Stimulated activated naive CD8-positive, alpha-beta T cell treated with anti-CD3 and anti-CD28 coated beads, Interleukin-15, Interleukin-2, amounts not matched to agents 100 ng/mL and 50 ng/mL, for 24 hours (primary cell): Measurements from ENCODE around the gene SLC35E2B.
"Not testable (repeated sequence)": the region's sequence is repeated elsewhere in the genome, so short reads cannot be mapped to it uniquely, and the experiment has no call there.

Source experiments
- H3K27ac Mint-ChIP-seq: one replicate; pipeline ENCODE4 v1.8.0; 2021; ENCODE audit warnings: mild to moderate bottlenecking, mixed read lengths
- H3K27me3 Mint-ChIP-seq: one replicate; pipeline ENCODE4 v1.8.0; 2021; ENCODE audit warnings: mixed read lengths
- H3K36me3 Mint-ChIP-seq: one replicate; pipeline ENCODE4 v1.8.0; 2021; ENCODE audit warnings: low read depth, mixed read lengths
- H3K4me1 Mint-ChIP-seq: one replicate; pipeline ENCODE4 v1.8.0; 2021; ENCODE audit warnings: low read depth, mixed read lengths
- H3K4me3 Mint-ChIP-seq: one replicate; pipeline ENCODE4 v1.8.0; 2021; ENCODE audit warnings: mild to moderate bottlenecking, mixed read lengths
- H3K9me3 Mint-ChIP-seq: one replicate; pipeline ENCODE4 v1.8.0; 2021; ENCODE audit warnings: mixed read lengths

SLC35E2B gene

GRCh38 chr1:1715109-1715883, 22.7 kb upstream of the SLC35E2B start:
- not testable (repeated sequence) for H3K4me3 Mint-ChIP-seq, H3K4me1 Mint-ChIP-seq, H3K27ac Mint-ChIP-seq, H3K9me3 Mint-ChIP-seq, H3K27me3 Mint-ChIP-seq
- H3K36me3 Mint-ChIP-seq = peaks cover 59% of the 10 kb centered on the region

- not testable (repeated sequence) for H3K27ac Mint-ChIP-seq, H3K4me1 Mint-ChIP-seq, H3K4me3 Mint-ChIP-seq, H3K27me3 Mint-ChIP-seq, H3K9me3 Mint-ChIP-seq
- peaks cover 10% of the 10 kb centered on the region for H3K36me3 Mint-ChIP-seq
Measured at GRCh38 chr1:1707897-1708296, 15.3 kb upstream of the SLC35E2B start.

- H3K36me3 Mint-ChIP-seq, H3K4me1 Mint-ChIP-seq, H3K4me3 Mint-ChIP-seq, H3K27me3 Mint-ChIP-seq, H3K9me3 Mint-ChIP-seq, H3K27ac Mint-ChIP-seq: not testable (repeated sequence)
Measured at GRCh38 chr1:1707241-1707640, 14.6 kb upstream of the SLC35E2B start.

DNA sequence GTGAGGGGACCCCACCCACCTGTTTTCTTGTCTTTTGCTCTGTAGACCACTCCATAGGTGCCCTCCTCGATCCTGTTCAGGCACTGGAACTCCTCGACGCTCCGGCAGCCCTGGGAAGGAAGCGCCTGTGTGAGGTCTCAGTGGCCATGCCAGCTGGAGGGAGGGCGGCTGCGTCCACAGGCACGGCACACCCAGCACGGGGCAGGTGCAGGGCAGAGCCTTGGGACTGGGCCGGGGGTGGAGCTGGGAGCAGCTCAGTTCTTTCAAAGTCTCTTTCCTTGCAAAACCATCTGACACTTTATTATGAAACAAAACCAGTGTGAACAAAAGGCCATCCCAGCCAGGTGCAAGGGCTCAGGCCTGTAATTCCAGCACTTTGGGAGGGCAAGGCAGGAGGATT, 13.0 kb upstream of the SLC35E2B start:
- not testable (repeated sequence) for H3K27me3 Mint-ChIP-seq, H3K36me3 Mint-ChIP-seq, H3K27ac Mint-ChIP-seq, H3K9me3 Mint-ChIP-seq, H3K4me3 Mint-ChIP-seq, H3K4me1 Mint-ChIP-seq

- H3K36me3 Mint-ChIP-seq, H3K27ac Mint-ChIP-seq, H3K4me1 Mint-ChIP-seq, H3K4me3 Mint-ChIP-seq, H3K27me3 Mint-ChIP-seq, H3K9me3 Mint-ChIP-seq: not testable (repeated sequence)
Measured at GRCh38 chr1:1704284-1704957, 11.8 kb upstream of the SLC35E2B start.

DNA sequence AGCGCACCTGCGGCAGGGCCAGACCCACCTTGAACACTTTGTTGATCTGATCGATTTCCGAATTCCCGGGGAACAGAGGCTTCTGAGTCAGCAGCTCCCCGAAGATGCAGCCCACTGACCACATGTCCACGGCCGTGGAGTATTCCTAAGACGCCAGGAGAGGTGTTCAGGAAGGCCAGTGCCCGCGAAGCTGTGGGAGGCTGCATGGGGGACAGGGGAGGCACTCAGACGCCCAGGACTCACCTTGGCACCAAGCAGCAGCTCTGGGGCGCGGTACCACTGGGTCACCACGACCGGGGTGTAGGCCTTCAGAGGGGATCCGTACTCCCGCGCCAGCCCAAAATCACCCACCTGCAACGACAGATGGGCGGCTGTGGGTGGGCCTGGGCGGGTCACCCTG, 11.2 kb upstream of the SLC35E2B start:
- Mint-ChIP-seq H3K36me3 (peaks cover 8% of the 10 kb centered on the region), H3K27ac (no peak overlapping the region), H3K9me3 (no peaks in the 10 kb centered on the region), H3K27me3 (no peaks in the 10 kb centered on the region), H3K4me1 (no peaks in the 10 kb centered on the region), H3K4me3 (no peak overlapping the region)

DNA sequence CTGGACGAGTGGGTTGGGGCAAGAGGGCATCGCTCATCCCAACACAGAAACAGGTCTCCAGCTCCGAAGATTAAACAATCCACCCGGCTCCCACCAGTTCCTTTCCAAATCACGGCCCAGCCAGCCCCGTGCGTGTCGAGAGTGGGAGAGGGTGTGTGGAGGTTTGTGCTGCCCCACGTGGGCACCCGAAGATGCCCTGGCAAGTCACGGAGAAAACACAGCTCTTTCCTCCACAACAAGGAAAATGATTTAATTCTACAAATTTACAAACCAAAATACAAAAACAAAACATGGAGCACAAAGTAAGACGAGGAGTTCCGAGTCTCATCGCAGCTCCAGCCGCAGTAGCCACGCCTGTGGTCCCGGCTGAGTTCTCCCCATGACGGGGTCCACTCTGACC, 9.9 kb upstream of the SLC35E2B start:
- H3K27me3 Mint-ChIP-seq, H3K4me1 Mint-ChIP-seq, H3K27ac Mint-ChIP-seq, H3K9me3 Mint-ChIP-seq, H3K4me3 Mint-ChIP-seq, H3K36me3 Mint-ChIP-seq: not testable (repeated sequence)

- H3K27me3 Mint-ChIP-seq, H3K4me3 Mint-ChIP-seq, H3K27ac Mint-ChIP-seq, H3K9me3 Mint-ChIP-seq, H3K36me3 Mint-ChIP-seq, H3K4me1 Mint-ChIP-seq: not testable (repeated sequence)
Measured at GRCh38 chr1:1700557-1700956, 8.0 kb upstream of the SLC35E2B start.

GRCh38 chr1:1700067-1700466, 7.5 kb upstream of the SLC35E2B start:
- not testable (repeated sequence) for H3K4me1 Mint-ChIP-seq, H3K27me3 Mint-ChIP-seq, H3K9me3 Mint-ChIP-seq, H3K27ac Mint-ChIP-seq, H3K4me3 Mint-ChIP-seq, H3K36me3 Mint-ChIP-seq

GRCh38 chr1:1699061-1699460, 6.5 kb upstream of the SLC35E2B start:
- H3K36me3 Mint-ChIP-seq, H3K27me3 Mint-ChIP-seq, H3K4me1 Mint-ChIP-seq, H3K4me3 Mint-ChIP-seq, H3K27ac Mint-ChIP-seq, H3K9me3 Mint-ChIP-seq: not testable (repeated sequence)

DNA sequence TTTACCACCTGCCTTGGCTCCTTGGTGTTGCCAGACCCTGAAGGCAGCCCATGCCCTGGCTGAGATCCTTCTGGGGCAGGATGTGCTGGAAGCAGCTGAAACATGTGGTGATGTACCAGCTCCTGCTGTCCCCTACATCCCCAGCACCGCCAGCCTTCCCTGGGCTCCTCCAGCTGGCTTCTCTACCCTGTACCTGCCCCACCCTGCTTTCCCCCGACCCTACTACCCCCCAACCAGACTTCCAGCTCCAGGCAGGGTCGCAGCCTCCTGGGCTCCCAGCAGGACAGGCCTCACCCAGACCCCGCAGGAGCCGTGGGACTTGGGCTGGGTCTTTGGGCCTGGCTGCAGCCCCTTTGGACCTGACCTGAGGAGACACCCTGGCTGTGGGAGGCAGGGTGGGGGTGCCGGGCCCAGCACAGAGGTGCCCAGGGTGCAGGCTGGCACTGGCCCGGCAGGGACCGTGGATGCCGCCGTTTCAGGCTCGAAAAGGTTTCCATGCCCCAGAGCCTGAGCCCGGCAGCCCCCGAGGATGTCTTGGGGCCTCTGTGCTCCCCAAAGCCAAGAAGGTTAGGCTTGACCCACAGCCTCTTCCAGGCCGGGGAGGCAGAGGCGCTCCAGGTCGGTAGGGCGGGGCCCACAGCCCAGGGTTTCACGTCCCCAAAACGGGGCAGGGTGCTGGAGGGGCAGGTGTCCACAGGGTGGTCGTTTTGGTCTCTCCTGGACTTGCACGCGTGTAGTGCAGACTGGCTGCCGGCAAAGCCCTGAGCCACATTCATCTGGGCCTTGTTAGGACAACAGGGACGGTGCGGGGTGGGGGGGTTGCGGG, 5.0 kb upstream of the SLC35E2B start:
- H3K36me3 Mint-ChIP-seq, H3K27me3 Mint-ChIP-seq, H3K27ac Mint-ChIP-seq, H3K9me3 Mint-ChIP-seq, H3K4me3 Mint-ChIP-seq, H3K4me1 Mint-ChIP-seq: not testable (repeated sequence)

DNA sequence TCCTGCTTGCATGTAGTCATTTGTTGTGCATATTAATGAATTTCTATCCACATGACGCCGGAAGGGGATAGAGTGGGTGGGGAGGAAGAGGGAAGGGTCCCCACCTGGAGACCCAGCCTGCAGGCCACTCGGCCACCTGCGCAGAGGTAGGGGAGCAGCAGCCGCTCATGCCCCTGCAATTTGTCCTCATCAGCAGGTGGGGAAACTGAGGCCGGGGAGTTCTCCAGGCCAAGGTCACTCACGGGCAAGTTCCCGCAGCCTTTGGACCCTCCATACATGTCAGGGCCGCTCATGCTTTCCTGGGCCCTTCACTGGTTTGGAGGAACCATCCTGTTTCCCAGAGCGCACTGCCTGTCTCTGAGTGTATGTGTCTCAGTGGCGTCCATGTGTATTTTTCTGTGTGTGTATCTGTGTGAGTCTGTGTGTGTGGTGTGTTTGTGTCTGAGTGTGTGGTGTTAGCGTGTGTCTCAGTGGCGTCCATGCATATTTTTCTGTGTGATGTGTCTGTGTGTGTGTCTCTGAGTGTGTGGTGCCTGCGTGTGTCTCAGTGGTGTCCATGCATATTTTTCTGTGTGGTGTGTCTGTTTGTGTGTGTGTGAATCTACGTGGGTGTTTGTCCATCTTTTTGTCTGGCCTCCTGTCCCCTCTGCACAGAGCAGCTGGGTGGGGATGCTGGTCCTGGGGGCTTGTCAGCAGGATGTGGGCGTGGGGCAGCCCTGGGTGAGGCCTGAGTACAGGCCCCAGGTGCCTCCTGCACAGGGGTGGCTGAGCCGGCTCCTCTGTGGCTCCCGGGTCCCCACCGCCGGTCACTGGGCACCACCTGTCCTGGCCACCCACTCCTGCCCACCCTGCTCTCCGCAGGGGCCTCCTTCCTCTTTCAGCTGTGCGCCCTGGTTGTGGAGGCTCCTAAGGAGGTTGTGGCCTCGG, 4.1 kb upstream of the SLC35E2B start:
- not testable (repeated sequence) for H3K36me3 Mint-ChIP-seq, H3K27me3 Mint-ChIP-seq, H3K27ac Mint-ChIP-seq, H3K4me3 Mint-ChIP-seq, H3K9me3 Mint-ChIP-seq, H3K4me1 Mint-ChIP-seq

DNA sequence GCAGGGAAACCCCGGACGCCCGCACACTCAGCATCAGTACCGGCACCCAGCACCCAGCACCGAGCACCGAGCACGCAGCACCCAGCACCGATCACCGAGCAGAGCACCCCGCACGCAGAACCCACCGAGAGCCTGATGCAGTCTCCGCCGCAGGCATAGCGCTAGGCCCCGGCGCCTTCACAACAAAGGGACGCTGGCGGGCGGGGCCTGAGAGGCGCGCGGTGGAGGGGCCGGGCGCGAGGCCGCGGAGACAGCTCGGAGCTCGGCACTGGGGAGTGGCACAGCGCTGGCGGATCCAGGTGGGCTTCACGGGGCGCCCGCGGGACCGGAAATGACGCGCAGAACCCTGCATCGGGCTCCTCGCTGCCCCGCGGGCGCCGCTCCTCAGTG, 276 bp downstream of the SLC35E2B start:
- H3K9me3 Mint-ChIP-seq, H3K27me3 Mint-ChIP-seq, H3K4me3 Mint-ChIP-seq, H3K27ac Mint-ChIP-seq: not testable (repeated sequence)
- Mint-ChIP-seq H3K4me1 (peaks cover 22% of the 10 kb centered on the region), H3K36me3 (peaks cover 16% of the 10 kb centered on the region)

DNA sequence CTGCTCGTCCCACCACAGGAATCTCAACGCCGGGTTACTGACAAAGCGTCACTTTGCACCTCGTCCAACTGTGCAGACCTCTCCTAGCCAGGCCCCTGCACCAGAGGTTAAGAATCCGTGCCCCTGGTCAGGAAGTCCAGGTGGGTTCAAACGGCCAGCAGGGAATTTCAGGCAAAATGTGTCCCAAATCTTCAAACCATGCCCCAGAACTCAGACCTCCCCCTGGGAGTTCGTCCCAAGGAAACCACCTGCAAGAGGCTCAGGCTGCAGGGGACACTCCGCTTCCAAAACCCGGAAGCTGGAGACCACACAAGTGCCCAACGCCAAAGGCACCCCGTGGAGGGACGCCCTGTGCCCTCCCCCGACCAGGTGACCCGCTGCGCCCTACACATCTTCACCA, 1.2 kb downstream of the SLC35E2B start:
- peaks cover 16% of the 10 kb centered on the region for H3K36me3 Mint-ChIP-seq
- not testable (repeated sequence) for H3K27ac Mint-ChIP-seq, H3K27me3 Mint-ChIP-seq, H3K9me3 Mint-ChIP-seq, H3K4me3 Mint-ChIP-seq
- H3K4me1 Mint-ChIP-seq = peaks cover 29% of the 10 kb centered on the region

GRCh38 chr1:1689526-1689925, 3.1 kb downstream of the SLC35E2B start:
- not testable (repeated sequence) for H3K4me3 Mint-ChIP-seq, H3K27ac Mint-ChIP-seq, H3K27me3 Mint-ChIP-seq, H3K9me3 Mint-ChIP-seq
- Mint-ChIP-seq H3K4me1 (peaks cover 41% of the 10 kb centered on the region), H3K36me3 (peaks cover 22% of the 10 kb centered on the region)
